Stomach (tissue), 9 donors: ENCODE results near the gene DAPK2. TPM values are rescaled to one million over a fixed set of nuclear protein-coding genes. Genes with fewer than 3 reads are reported as not detected.

Experiments used
- DNase-seq, 2 donors: peaks; one replicate each; pipeline versions ENCODE4 v3.0.0 to v3.0.0-alpha.2; 2013 to 2019
- H3K27ac ChIP-seq, 5 donors: fragments of 200-600 bp in 4 of 5; sonication (generic) in 4 of 5; one replicate each; pipeline ENCODE4 v1.5.1; 2013 to 2019; ENCODE audit warnings: mild to moderate bottlenecking in 1 of 5, moderate library complexity in 1 of 5
- H3K27me3 ChIP-seq, 3 donors: fragments of 200-600 bp; sonication (generic); one replicate each; pipeline ENCODE4 v1.5.1; 2017 to 2019; ENCODE audit warnings: mixed run types in 1 of 3
- H3K36me3 ChIP-seq, 4 donors: fragments of 200-600 bp; sonication (generic); 1 replicate in 3 of 4; 2 replicates in 1 of 4; pipeline ENCODE4 v1.5.1; 2016 to 2019
- H3K4me1 ChIP-seq, 4 donors: fragments of 200-600 bp; sonication (generic); one replicate each; pipeline ENCODE4 v1.5.1; 2016 to 2019
- H3K4me3 ChIP-seq, 4 donors: fragments of 200-600 bp; sonication (generic) in 3 of 4; one replicate each; pipeline ENCODE4 v1.5.1; 2016 to 2019; ENCODE audit warnings: mild to moderate bottlenecking in 1 of 4
- H3K9me3 ChIP-seq, 4 donors: fragments of 200-600 bp; sonication (generic); one replicate each; pipeline ENCODE4 v1.5.1; 2016 to 2019
- EP300 ChIP-seq: sonication (generic); formaldehyde crosslinking; IDR thresholded peaks from one replicate; pipeline ENCODE4 v1.6.1; 2017; ENCODE audit warnings: antibody characterized with exemption
- POLR2A ChIP-seq, 4 donors: fragments of 450-650 bp; IDR thresholded peaks; one replicate each; pipeline ENCODE4 v1.6.1; 2016; ENCODE audit warnings: antibody characterized with exemption in 4 of 4, control low read depth in 2 of 4, mild to moderate bottlenecking in 1 of 4, moderate library complexity in 1 of 4
- POLR2AphosphoS5 ChIP-seq, 3 donors: sonication (generic); formaldehyde crosslinking; IDR thresholded peaks; one replicate each; pipeline ENCODE4 v1.6.1; 2016; ENCODE audit warnings: antibody characterized with exemption in 3 of 3
- WGBS, 5 donors: extraction: QIAGEN DNeasy Blood & Tissue Kit in 3 of 5; methylation state at CpG; one replicate each; pipeline versions ENCODE4 v1.1.5 to v1.1.7; 2013 to 2018; 5-methylcytosine and 5-hydroxymethylcytosine counted together
- intact Hi-C: fragments of 100-400 bp; cut with DNase I; formaldehyde crosslinking; loops from one replicate; pipeline ENCODE4 v1.15.1; 2023; ENCODE audit warnings: low total_unique reads
- polyA plus RNA-seq, 3 donors: library from polyadenylated mRNA; stranded (reverse); fragments of 200-250 nt; gene quantifications; one replicate each; pipeline ENCODE4 v1.2.3, GENCODE V29; 2013
- total RNA-seq, 5 donors: library from RNA; depleted of rRNA; stranded (reverse); fragments of >200 nt; gene quantifications; one replicate each; pipeline versions ENCODE4 v1.1.0 to v1.2.3, GENCODE V29; 2014 to 2016
- TF ChIP-seq, protein P1 (sequence below), 7 experiments: fragments of 450-650 bp in 4 of 7; fragments of 200-600 bp in 3 of 7; sonication (generic) in 3 of 7; IDR thresholded peaks; one replicate each; pipeline ENCODE4 v1.5.1; 2016 to 2019; ENCODE audit warnings: antibody characterized with exemption in 7 of 7, control low read depth in 2 of 7, mild to moderate bottlenecking in 1 of 7
- donor health status: healthy with polysubstance abuse.
- donor health status: Bipolar disorder and iron deficiency.
- donor health status: healthy.

DAPK2 gene
- total and polyA plus RNA-seq, 8 donors: 5.2 to 178 (median 16.6) TPM

GRCh38 chr15:64001148-64001547, 45.1 kb downstream of the DAPK2 start:
- Histone ChIP-seq H3K27ac (peak overlapping the region in 2 of 5 donors; percentile 14 to 24), H3K36me3 (no peaks in the 10 kb centered on the region), H3K9me3 (no peaks in the 10 kb centered on the region), H3K4me3 (no peak overlapping the region), H3K27me3 (no peaks in the 10 kb centered on the region), H3K4me1 (peaks cover 16 to 48% (median 24%) of the 10 kb centered on the region in 4 donors)
- no peak for DNase-seq
- 52 to 83% (median 72%) methylated on average over 5 of the region's 5 CpGs for WGBS, 5 donors
- intact Hi-C loops: no loop called here
- TF ChIP-seq POLR2A (IDR thresholded peaks at IDR 0.05) (no peak), POLR2AphosphoS5 (IDR thresholded peaks at IDR 0.05) (no peak), EP300 (no peak)
- TF ChIP-seq, protein P1, sequence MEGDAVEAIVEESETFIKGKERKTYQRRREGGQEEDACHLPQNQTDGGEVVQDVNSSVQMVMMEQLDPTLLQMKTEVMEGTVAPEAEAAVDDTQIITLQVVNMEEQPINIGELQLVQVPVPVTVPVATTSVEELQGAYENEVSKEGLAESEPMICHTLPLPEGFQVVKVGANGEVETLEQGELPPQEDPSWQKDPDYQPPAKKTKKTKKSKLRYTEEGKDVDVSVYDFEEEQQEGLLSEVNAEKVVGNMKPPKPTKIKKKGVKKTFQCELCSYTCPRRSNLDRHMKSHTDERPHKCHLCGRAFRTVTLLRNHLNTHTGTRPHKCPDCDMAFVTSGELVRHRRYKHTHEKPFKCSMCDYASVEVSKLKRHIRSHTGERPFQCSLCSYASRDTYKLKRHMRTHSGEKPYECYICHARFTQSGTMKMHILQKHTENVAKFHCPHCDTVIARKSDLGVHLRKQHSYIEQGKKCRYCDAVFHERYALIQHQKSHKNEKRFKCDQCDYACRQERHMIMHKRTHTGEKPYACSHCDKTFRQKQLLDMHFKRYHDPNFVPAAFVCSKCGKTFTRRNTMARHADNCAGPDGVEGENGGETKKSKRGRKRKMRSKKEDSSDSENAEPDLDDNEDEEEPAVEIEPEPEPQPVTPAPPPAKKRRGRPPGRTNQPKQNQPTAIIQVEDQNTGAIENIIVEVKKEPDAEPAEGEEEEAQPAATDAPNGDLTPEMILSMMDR (IDR thresholded peaks at IDR 0.05): no peak

GRCh38 chr15:64000183-64000951, 45.9 kb downstream of the DAPK2 start:
- WGBS, 5 donors: 71 to 84% (median 77%) methylated on average over 4 of the region's 4 CpGs
- Histone ChIP-seq H3K4me3 (no peak overlapping the region), H3K36me3 (no peaks in the 10 kb centered on the region), H3K4me1 (peaks cover 16 to 54% (median 24%) of the 10 kb centered on the region in 4 donors), H3K27ac (no peak overlapping the region), H3K27me3 (no peaks in the 10 kb centered on the region), H3K9me3 (no peaks in the 10 kb centered on the region)
- TF ChIP-seq POLR2A (IDR thresholded peaks at IDR 0.05): no peak
- TF ChIP-seq, protein P1 (IDR thresholded peaks at IDR 0.05): no peak
- TF ChIP-seq EP300: no peak
- no peak for TF ChIP-seq POLR2AphosphoS5 (IDR thresholded peaks at IDR 0.05)
- peak in 1 of 2 donors; percentile 46 for DNase-seq
- intact Hi-C loops: no loop called here

DNA sequence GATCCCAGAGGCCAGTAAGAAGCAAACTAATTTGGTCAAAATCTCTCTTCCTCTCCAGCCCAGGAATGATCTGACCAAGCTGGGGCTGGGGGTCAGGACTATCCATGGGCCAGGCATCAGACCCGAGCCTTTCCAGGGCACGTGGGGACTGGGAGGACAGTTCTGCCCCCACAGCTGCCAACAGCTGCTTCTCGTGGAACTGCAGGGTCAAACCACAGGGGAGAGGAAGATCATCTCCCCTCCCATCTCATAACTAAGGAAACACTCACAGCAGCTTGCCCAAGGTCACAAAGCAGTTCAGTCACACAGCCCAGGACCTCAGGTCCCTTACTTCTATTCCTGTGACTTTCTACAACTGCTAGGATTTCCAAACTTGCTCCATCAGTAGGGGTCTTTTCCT, 47.1 kb downstream of the DAPK2 start:
- H3K4me3 ChIP-seq: no peak overlapping the region
- intact Hi-C loops: no loop called here
- peak in 1 of 2 donors; percentile 31 for DNase-seq
- TF ChIP-seq POLR2A (IDR thresholded peaks at IDR 0.05): no peak
- no peak for TF ChIP-seq POLR2AphosphoS5 (IDR thresholded peaks at IDR 0.05)
- TF ChIP-seq, protein P1 (IDR thresholded peaks at IDR 0.05): no peak
- TF ChIP-seq EP300: no peak
- no peaks in the 10 kb centered on the region for H3K27me3 ChIP-seq
- H3K36me3 ChIP-seq: no peaks in the 10 kb centered on the region
- WGBS, 5 donors: 19 to 100% (median 48%) methylated on average over 1 to 3 of the region's 3 CpGs
- no peak overlapping the region for H3K27ac ChIP-seq
- H3K9me3 ChIP-seq: no peaks in the 10 kb centered on the region
- peaks cover 11 to 50% (median 17%) of the 10 kb centered on the region in 4 donors for H3K4me1 ChIP-seq

DNA sequence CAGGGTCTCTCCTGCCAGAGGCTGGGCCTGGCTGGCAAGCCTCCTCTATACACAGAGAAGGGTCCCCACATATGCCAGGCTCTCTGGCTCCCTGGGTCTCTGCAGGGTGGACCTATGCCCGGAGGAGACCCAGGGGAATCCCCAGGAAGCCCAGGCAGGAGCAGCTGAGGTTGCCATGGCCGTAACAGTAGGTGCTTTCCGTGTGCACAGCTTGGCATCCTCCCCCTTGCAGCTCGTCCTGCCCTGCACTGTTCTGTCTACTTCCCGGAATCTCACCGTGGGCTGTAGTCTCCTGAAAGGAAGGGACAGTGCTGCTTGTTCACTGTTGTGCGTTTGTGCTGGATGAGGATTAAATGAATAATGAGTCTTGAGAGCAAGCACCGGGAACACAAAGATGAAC, 47.8 kb downstream of the DAPK2 start:
- 48 to 65% (median 57%) methylated on average over 7 to 8 of the region's 8 CpGs for WGBS, 5 donors
- Histone ChIP-seq H3K4me3 (no peak overlapping the region), H3K9me3 (no peaks in the 10 kb centered on the region), H3K4me1 (peaks cover 6 to 50% (median 14%) of the 10 kb centered on the region in 4 donors), H3K36me3 (no peaks in the 10 kb centered on the region), H3K27me3 (no peaks in the 10 kb centered on the region), H3K27ac (no peak overlapping the region)
- TF ChIP-seq, protein P1 (IDR thresholded peaks at IDR 0.05): no peak
- TF ChIP-seq POLR2A (IDR thresholded peaks at IDR 0.05) (no peak), EP300 (no peak), POLR2AphosphoS5 (IDR thresholded peaks at IDR 0.05) (no peak)
- intact Hi-C loops: no loop called here
- DNase-seq: no peak
